Stimulated activated CD8-positive, alpha-beta memory T cell treated with anti-CD3 and anti-CD28 coated beads, Interleukin-7, amount 100 ng/mL, for 4 hours (primary cell): Measurements from ENCODE around the gene TSHR.
A peak's percentile ranks its signal among the peaks of the same experiment; 100 is the strongest.
"Not testable (repeated sequence)": the region's sequence is repeated elsewhere in the genome, so short reads cannot be mapped to it uniquely, and the experiment has no call there.

ENCODE experiments used
- DNase-seq, 2 donors: peaks; one replicate each; pipeline ENCODE4 v3.0.0-alpha.2; 2020; ENCODE audit warnings: low read depth in 2 of 2

Gene TSHR

GRCh38 chr14:80951491-80951890, 3.9 kb upstream of the TSHR start:
- DNase-seq, result no peak

- not testable (repeated sequence) for DNase-seq
These were observed 2.2 kb upstream of the TSHR start for GRCh38 chr14:80953211-80953610.

- DNase-seq, result peak; percentile 45 to 54
These were observed 628 bp upstream of the TSHR start for GRCh38 chr14:80954687-80955299.

- DNase-seq, result no peak
These were observed 681 bp downstream of the TSHR start for GRCh38 chr14:80956102-80956501.

- no peak for DNase-seq
These were observed 1.5 kb downstream of the TSHR start for GRCh38 chr14:80956922-80957321.

GRCh38 chr14:80957613-80958012, 2.2 kb downstream of the TSHR start:
- DNase-seq, result no peak

- no peak for DNase-seq
These were observed 2.8 kb downstream of the TSHR start for GRCh38 chr14:80958226-80958625.

GRCh38 chr14:80958939-80959338, 3.5 kb downstream of the TSHR start:
- no peak for DNase-seq

- DNase-seq, result peak; percentile 15 to 38
These were observed 4.1 kb downstream of the TSHR start for GRCh38 chr14:80959496-80959895.

GRCh38 chr14:80965037-80965436, 9.6 kb downstream of the TSHR start:
- DNase-seq, result no peak

- DNase-seq, result no peak
These were observed 18.7 kb downstream of the TSHR start for GRCh38 chr14:80973931-80974641.

- DNase-seq, result no peak
These were observed 19.3 kb downstream of the TSHR start for GRCh38 chr14:80974679-80975078.

- no peak for DNase-seq
These were observed 21.8 kb downstream of the TSHR start for GRCh38 chr14:80977221-80977620.

GRCh38 chr14:80978403-80978802, 23.0 kb downstream of the TSHR start:
- DNase-seq, result no peak

GRCh38 chr14:80979951-80980350, 24.5 kb downstream of the TSHR start:
- no peak for DNase-seq

- no peak for DNase-seq
These were observed 25.7 kb downstream of the TSHR start for GRCh38 chr14:80981156-80981555.

- no peak for DNase-seq
These were observed 26.3 kb downstream of the TSHR start for GRCh38 chr14:80981673-80982072.

GRCh38 chr14:80982711-80983110, 27.3 kb downstream of the TSHR start:
- DNase-seq, result no peak

- peak; percentile 24 to 34 for DNase-seq
These were observed 32.0 kb downstream of the TSHR start for GRCh38 chr14:80987235-80988032.

GRCh38 chr14:80988192-80988591, 32.8 kb downstream of the TSHR start:
- no peak for DNase-seq

GRCh38 chr14:80988735-80989429, 33.5 kb downstream of the TSHR start:
- no peak for DNase-seq

GRCh38 chr14:80992580-80992979, 37.2 kb downstream of the TSHR start:
- DNase-seq, result no peak
